NK-92 (cell line): ENCODE measurements around the gene MYT1.

Source experiments
- DNase-seq: peaks from one replicate; lab custom pipeline; 2025; ENCODE audit not compliant: unreplicated experiment; lab: John Stamatoyannopoulos, UW

The MYT1 gene

DNA sequence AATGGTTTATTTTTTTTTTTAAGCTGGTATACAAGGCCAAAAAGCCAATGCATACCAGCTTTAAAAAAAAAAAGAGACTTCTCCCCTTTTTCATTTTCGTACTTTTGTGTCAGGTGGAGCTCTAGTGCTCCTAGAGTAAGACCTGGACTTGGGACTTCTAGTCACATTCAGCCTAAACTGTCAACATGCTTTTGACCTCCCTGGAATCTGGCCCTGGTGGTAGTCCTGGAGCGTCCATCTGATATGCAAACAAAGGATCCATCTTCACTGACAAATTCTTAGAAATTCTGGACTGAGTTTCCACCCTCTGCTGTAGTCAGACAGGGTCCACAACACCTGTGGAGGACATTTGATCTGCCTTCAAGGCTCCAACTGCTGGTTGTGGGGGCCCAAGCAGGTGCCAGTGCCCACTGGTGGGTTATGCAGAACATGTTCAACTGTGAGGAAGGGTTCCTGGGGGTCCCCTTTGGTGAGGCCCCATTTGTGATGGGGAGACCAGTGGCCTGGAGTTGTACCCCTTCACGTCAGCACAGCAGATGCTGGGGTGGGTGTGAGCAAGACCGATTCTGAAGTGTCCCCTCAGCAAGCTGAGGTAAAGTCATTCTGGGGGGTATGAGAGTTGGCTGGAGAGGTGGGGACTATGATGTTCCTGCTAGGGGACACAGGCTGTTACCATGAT, 78.7 kb downstream of the MYT1 start:
- no peak for DNase-seq

DNA sequence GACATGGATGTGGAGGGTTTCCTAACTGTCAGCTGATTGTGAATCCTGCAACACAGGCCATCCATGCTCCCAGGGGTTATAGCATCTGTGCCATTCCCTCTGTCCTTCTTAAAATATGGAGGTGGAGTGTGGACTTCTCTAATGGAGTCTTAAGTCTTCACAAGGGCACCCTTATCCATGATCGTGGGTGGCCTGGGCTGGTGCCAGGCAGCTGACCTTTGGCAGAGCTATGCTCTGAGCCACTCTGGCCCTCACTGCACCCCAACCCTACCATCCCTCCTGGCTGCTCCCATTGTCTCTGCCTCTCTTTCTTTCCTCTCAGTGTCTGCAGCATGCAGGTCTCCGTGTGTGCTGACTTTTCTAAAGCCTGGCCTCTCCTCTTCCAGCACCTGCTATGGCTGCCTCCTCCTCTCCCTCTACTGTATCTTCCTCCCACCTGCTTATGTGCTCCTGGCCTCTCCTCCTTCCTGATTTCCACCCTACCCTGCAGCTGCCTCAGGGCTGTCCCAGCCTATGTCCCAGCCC, 80.1 kb downstream of the MYT1 start:
- no peak for DNase-seq

DNA sequence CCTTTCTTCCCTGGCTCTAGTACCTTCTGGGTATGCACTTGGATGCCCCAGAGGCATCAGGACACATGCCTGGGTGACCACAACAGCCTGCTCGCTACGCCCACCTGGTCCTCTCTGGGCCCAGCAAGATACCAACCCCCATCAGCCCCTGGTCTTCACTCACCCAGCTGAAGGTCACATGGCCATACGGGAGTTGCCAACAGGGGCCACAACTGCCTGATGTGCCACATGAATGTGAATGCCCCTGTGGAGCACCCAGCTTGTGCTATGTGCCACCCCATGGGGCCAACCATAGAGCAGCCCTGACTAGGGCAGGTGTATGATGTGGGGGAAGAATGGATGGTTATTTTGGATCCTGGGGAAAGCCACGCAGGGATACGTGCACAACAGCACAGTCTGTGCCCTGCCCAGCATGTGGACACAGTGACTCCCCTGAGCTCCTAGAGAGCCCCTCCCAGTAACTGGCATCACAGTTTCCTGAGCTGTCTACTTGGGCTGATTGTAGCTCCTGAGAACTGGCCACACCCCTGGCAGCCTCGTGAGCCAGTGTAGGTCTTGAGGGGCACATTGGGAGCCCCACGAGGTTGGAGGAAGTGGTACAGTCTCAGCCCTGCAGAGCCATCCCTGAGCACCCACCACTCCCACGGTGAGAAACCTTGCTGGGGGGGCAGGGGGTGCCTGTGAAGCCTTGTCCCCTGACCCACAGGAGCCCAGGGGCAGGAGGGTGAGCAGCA, 80.8 kb downstream of the MYT1 start:
- DNase-seq: no peak

DNA sequence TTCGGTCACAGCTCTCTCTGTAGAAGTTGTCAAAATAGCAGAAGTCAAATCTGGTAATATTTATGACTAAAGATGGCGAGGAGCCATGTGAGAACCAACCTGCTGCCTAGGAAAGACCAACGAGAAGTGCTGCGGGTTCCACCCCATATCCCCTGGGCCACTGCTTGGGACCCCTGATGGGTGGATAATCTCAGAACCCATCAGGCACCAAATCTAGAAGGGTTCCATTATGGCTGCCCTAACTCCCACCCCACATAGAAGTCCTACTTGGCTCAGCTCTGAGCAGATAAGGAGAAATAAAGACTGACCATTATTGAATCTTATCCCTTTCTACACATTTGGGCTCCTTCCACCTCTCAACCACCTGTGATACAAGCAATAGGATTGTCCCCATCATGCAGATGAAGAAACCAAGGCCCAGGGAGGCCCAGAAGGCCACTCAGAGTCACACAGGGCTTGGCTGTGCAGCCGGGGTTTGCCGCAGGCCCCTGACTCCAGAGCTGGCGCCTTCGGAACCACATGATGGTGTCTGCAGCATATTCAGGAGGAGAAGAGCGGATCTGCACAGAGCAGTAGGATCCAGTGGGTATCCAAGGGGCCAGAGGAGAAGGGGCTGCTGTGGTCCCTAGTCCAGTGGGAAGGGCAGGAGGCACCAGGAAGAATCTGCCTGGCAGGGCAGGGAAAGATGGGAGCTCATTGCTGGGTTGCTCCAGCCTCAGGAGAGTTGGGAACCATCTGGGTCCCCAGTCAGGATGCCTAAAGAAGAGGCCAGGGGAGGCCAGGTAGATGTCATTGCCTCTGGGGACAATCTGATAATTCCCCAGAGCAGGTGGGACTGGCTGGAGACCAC, 81.7 kb downstream of the MYT1 start:
- DNase-seq: no peak

DNA sequence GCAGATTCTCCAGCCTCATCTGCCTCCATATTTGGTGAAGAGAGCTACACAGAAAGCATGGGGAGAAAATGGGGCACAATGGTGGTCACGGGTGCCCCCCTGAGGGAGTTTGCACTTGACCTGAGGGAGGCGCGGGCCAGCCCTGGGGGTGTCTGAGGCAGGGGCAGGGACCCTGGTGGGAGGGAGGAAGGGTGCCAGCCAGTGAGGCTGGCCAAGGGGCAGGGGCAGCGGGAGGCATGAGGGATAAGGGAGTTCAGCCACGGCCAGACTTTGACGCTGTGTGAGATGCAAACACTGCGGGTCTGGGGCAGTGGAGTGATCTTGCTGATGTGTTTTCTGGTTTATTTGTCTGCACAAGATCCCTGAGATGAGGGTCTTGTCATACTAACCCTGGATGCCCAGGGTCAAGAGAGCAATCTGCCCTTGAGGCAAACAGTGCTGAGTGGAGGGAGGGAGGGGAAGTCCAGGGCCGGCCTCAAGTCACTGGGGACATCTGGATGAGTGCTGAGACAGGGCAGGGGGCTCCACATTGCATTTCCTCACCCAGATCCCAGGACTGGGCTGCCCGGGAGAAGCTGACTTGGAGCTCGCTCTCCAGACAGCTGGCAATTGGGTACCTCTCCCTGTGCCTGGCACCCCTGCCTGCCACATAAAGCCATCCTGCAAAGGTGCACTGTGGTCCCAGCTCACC, 82.5 kb downstream of the MYT1 start:
- no peak for DNase-seq

DNA sequence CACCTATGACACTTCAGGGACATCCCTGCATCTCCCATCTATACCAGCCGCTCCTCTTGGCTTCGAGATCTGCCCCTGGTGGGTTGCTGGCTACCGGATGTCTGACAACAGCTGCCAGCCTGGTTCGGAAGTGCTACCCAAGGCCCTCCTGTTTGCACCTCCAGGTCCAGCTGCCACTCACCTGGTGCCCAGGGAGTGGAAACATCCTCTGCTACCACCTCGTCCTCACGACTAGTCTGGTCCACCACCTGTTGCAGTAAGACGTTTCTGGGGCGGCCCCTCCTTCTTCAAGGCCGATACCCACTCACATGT, 83.0 kb downstream of the MYT1 start:
- DNase-seq: no peak

DNA sequence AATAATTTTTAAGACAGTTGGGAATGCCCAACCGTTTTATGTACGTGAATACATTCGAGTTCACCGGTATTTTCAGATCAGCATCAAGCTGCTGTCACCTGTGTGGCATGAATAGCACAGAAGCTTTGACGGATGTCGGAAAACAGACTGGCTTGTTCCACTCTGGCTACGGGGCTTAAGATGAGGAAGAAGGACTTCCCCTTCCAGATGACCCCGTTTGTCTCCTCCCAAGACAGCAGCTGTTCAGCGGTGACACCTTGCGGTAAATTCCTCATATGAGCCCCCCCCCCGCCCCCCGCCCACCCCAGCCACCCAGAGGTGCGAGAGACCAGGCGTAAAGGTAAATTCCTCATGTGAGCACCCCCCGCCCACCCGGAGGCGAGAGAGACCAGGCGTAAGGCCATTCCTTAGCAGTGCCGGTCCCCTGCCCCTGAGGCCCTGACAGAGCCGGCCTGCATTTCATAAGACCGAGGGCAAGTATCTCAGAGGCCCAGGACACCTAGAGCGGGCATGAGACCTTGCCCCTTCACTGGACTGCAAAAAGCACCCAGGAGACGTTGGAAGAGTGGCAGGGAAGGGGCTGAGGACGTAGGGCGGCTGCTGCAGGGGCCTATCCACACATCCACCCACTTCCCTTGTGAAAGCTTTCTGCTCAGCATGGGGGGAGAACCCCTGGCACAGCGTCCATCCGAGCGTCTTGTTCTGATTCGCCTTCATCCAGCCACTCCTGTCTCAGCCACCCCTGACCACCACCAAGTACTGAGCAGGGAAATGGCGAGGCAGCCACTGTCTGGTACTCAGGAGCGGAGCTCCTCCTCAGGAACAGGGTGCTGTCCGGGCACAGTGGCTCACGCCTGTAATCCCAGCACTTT, 84.0 kb downstream of the MYT1 start:
- no peak for DNase-seq

DNA sequence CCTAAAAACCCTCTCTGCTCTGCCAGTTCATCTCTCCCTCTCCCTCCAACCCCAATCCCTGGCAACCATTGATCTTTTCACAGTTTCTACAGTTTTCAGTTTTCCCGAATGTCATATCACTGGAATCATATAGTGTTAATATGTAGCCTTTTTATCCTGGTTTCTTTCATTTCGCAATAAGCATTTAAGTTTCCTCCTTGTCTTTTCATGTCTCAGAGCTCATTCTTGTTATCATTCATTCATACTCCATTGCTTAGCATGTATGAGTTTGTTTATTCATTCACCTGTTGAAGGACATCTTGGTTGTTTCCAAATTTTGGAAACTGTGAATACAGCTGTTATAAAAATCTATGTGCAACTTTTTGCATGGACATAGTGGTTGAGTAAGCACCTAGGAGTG, 85.8 kb downstream of the MYT1 start:
- DNase-seq: no peak

DNA sequence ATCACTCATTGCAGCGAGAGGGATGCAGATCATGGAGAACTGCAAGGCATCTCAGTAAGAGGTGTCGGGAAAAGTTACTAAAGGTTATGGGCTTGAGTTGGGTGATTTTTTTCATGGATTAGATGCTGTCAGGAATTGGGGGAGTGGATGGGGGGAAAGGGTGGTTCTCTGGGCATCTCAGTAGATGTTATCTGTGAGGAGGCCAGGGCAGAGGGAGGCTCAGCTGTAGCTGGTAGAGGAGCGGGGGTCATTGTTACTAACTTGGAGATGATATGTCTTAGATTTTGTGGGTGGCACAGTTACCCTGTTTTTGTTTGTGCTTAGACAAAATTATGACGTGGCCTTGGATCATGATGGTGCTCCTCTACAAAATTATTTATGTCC, 88.7 kb downstream of the MYT1 start:
- DNase-seq: no peak

DNA sequence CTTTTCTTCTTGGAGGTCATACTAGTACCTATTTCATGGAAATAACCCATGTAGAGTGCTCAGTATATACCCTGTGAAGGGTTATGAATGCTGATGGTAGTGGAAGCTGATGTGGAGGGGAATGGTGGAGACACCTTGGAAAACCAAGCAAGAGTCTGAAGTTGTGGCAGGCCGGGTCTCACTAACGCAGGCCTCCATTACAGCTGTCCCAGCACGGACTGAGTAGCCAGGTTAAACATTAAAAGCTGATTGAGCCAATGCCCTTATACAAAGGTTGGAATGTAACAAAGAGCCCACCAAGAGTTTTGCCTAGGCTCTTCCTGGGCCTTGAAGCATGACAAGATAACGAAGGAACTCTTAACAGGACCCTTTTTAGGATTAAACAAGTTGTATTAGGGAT, 89.2 kb downstream of the MYT1 start:
- DNase-seq: no peak

DNA sequence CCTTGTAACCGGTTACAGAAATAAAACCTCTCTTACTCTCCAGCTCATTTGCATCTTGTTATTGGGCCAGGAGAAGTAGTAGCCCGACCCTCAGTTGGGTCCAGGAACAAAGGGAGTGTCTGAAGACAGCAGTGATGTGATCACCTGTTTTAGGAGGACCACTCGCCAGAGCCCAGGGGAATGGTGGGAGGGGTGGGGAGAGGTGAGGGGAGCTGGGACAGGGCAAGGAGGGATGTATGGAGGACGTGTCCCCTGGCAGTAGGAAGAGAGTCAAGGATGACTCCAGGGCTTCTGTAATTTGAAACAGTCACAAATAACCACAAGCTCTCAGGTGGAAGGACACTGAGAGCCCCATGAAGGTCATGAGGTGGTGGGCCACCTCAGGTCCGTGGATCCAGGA, 89.9 kb downstream of the MYT1 start:
- DNase-seq: no peak

DNA sequence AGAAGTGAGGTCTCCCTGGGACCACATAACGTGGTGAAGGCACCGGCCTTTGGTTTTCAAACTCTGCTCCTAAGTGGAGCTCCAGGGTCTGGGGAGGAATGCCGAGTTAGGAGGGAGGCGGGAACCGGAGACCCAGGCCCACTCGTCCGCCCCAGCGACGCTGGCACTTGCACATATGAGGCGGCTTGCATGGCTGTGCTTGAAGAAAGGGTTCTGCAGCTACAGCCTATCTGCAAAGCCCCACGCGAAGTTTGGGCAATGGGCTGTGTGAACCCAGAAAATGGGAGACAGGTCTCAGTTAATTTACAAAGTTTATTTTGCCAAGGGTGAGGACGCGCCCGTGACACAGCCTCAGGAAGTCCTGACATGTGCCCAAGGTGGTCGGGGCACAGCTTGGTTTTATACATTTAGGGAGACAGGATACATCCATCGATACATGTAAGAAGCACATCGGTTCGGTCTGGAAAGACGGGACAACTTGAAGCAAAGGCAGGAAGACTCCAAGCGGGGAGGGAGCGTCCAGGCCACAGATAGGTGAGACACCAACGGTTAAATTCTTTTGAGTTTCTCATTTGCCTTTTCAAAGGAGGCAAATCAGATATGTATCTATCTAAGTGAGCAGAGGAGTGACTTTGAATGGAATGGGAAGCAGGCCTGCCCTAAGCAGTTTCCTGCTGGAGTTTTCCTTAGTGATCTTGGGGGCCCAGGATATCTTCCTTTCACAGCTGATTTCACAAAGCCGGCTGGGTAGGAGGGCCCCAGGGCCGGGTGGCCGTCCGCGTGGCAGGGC, 90.5 kb downstream of the MYT1 start:
- no peak for DNase-seq

DNA sequence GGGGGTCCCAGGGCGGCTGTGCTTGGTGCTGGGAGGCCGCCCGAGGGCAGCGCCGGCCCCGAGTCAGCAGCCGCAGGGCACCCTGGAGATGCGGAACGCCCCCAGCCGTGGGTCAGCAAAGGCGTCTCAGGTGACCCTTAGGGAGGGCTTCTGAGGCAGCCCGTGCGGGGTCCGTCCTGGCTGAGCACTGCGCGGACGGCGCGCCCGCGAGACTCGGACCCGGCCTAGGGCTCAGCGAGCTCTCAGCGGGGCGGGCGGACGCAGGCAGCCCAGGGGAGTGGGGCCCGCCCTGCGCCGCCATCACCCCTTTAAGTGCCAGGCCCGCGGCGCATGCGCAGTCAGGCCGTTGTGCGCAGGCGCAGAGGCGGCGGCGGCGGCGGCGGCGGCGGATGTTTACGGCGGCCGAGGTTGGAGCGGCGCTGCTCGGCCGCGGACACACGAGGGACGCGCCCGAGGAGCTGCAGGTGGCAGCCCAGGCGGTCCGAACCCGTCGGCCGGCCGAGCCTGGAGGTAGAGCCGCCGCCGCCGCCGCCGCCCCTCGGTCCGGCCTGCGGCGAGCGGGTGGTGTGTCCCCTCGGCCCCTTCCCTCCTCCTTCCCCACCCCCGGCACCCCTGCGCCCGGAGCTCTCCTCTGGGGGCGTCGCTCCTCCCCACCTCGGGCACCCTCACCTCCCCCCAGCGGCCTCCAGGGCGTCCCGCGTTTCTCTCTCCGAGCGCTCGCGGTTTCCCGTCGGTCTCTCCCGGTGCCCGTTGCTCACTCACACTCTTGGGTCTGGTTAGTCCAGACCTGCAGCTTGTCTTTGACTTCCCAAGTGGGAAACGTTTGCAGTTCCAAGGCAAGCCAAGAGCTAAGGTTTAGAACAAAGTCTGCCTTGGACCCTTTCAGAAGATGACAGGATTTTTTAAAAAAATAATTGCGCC, 91.4 kb downstream of the MYT1 start, which contains the start of gene PCMTD2:
Gene PCMTD2 (plus strand): TSS at position 388 of the 921 bp plus-strand sequence. CDS start 4,218 bp downstream, outside the sequence.
- no peak for DNase-seq

DNA sequence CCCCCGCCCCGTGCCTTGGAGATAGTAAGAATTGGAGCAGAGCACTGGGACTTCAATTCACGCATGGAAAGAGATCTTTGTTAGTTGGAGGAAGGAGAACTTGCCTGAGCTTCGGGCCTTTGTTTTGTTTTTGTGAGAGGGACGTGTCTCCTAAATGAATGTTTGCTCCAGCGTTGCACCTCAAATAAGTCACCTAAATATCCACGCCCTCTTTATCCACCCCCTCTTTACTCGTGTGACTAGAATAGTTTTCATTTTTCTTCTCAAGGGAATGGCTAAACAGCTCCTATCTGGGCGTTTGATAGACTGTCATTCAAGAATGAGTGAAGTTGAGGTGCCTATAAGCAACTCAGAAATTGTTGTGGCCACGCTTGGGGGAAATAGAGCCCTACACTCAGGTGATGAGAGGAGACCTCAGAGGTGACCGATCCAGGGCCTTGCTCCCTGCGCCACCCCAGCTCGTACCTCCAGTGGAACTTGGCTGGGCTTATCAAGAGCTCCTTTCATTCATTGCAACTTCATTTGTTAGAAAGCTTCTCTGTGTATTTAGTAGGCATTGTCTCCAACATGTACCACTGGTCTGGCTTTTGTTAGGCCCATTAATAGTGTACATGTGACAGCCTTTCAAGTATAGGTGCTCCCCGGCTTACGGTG, 92.2 kb downstream of the MYT1 start:
- DNase-seq: no peak

DNA sequence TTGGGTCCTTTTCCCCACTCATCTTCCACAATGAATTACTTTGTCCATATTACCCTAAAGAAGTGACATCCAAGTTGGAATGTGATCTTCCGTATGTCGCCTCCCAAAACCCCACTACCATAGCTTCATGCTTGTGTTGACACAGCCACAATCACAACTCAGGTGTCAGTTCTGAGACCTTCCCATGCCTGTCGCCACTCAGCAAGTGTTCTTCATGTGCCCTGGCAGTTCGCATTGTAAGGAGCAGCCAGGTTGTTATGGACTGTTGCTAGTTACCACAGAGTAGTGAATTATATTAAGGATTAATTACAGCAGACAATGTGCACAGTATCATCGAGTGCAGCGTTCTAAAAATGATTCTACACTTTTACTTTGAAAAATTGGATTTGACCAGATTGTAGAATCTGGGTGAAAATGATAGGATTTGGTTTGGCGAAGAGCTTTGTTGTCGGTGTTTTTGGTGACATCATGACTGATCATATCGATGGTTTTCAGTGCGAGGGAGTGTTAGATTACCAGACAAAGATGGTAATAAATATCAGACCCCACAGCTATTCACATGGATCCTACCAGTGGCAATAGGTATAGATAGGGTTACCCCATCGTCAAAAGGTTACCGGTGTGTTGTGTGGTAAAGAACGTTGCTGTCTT, 93.0 kb downstream of the MYT1 start:
- no peak for DNase-seq

DNA sequence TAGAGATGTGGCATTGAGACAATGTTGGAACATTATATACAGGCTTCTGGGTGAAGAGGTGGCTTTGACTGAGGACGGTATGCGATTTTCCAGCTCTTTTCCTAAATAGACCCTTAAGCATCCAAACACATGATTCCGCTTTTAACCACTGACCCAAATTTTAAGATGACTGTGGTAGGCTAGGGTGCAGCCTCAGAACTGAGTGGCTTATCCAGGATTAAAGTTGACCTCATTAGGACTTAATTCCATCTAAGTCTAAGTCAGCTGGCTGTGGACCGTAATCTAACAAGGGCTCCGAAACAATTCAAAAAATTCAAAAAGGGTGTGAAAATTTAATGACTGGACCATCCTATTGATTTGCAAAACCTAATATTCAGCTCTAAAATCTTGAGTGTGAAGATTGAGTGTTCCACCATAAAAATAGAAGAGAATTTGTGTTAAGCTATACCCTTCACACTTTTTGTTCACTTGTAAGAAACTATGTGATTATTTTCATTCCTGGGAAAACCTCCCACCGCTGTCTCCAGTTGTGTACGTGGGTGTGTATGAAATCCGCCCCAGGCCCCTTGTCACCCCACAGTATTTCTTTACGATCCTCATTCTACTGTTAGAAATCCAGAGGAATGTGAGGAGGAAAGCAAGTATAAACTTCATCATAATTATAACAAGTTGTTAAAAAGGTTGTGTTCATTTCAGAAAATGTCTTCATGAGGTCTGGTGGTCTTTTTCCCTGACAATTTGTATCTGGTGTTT, 94.0 kb downstream of the MYT1 start:
- no peak for DNase-seq

DNA sequence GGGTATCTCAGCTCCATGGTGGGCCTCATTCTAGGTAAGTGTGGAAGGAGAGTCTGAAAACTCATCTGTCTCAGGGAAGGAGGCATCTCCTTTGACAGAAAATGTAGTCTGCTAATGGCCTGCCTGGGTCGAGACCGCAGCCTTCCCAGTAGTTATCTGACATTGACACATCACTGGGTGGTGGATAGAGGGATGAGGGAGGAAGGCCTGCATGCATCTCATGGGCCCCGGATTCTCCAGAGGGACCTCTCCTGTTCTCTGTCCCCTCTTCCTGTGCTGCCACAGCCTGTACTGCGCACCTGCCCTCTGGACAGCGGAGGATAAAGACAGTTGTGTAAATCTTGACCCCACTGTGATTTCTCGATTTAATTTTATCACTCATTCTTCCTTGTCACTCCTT, 96.0 kb downstream of the MYT1 start:
- DNase-seq: no peak
